HG03520 (cell line): ENCODE data around the gene FHAD1.
"Not testable (repeated sequence)": the region's sequence is repeated elsewhere in the genome, so short reads cannot be mapped to it uniquely, and the experiment has no call there.

Experiments used
- ATAC-seq: cut with Tn5 transposase; IDR thresholded peaks from one replicate; pipeline ENCODE4 v1.9.1; 2021; ENCODE audit warnings: mild to moderate bottlenecking, moderate library complexity; ENCODE audit not compliant: unreplicated experiment

The FHAD1 gene

GRCh38 chr1:15303935-15304334, 56.9 kb downstream of the FHAD1 start:
- no peak for ATAC-seq

GRCh38 chr1:15304708-15305467, 57.9 kb downstream of the FHAD1 start:
- ATAC-seq: no peak

- ATAC-seq: no peak
Measured at GRCh38 chr1:15305468-15305770, 58.4 kb downstream of the FHAD1 start.

DNA sequence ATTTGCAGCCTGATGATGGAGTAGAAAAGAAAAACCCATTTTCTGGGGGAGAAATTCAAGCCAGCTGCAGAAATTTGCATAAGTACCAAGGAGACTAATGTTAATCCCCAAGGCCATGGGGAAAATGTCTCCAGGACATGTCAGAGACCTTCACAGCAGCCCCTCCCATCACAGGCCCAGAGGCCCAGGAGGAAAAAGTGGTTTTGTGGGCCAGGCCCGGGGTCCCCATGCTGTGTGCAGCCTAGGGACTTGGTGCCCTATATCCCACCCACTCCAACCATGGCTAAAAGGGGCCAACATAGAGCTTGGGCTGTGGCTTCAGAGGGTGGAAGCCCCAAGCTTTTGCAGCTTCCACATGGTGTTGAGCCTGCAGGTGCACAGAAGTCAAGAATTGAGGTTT, 59.3 kb downstream of the FHAD1 start:
- ATAC-seq: not testable (repeated sequence)

DNA sequence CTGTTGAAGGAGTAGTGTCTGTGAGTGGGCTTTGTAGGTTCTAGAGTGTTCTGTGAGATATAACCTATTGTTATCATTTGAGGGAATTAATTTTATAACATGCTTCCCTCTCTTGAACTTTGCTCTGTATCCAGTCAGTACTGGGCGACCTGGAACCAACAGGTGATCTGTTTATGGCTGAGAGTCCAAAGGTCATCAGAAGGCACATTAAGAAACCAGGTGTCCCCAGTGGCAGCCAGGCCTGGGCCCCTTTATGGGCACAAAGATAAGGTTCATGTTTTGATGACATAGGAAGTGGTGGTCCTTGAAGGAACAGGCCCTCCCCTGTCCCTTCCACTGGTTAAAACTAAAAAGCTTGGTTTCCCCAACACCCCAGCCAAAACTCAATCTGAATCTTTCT, 61.1 kb downstream of the FHAD1 start:
- ATAC-seq: no peak

GRCh38 chr1:15308621-15309027, 61.6 kb downstream of the FHAD1 start:
- no peak for ATAC-seq

DNA sequence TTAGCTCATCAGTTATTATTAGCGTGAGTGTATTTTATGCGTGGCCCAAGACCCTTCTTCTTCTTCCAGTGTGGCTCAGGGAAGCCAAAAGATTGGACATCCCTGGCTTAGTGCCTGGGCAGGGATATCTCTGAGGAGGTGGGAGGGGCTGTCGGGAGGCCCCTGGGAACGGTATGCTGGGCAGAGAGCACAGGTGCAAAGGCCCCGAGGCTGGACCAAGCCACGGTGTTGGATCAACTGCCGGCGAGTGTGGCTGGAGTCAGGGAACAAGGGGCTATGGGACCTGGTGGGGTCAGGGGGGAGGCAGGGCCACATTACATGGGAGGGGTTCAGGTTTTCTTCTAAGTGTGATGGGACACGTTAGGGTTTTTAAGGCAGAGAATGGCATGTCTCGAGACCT, 62.7 kb downstream of the FHAD1 start:
- ATAC-seq: no peak

DNA sequence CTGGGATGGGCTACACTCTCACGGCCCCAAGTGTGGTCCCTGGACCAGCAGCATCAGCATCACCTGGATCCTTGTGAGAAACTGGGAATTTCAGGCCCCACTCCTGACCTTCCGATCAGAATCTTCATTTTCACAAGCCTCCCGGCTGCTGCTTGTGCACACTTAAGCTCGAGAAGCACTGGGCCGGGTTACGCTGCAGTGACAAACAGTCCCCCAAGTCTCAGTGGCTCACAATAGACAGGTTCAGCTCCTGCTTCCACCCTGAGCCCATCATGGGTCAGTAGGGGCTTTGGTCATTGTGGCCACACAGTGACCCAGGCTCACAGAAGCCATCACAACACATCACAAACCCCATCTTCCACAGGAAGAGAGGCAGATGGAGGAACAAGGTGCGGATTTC, 63.5 kb downstream of the FHAD1 start:
- no peak for ATAC-seq

- ATAC-seq: no peak
Measured at GRCh38 chr1:15311122-15311822, 64.2 kb downstream of the FHAD1 start.

- no peak for ATAC-seq
Measured at GRCh38 chr1:15311880-15312279, 64.9 kb downstream of the FHAD1 start.

DNA sequence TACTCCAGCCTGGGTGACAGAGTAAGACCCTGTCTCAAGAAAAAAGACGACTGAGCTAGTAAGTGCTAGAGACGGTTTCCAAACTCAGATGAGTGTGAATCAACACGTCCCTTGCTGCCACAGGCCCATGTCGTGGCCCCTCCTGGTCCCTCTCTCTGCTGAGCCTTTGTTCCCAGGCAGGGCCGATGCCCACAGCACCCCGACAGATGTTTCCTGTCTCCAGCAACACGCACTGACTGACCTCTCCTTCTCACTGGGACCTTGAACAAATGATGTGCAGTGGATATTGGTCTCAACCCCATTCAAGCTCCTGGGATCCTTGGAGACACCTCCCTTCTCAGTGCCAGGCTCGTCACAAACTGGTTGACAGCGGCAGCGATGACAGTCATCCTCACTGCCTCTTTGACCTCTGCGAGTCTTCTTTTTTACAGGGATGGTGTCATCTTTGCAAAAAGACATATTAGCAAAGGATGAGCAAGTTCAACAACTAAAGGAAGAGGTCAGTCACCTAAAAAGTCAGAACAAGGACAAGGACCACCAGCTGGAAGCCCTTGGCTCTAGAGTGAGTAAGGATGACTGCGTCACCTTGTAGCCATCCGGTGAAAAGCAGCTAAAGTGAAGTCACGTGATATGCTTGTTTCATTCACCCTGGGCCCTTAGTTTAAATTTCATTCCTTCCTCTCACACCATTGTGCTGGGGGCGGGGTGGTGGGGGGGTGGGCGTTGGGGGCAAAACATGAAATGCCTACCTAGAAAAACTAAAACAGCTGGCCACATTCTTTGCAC, 65.8 kb downstream of the FHAD1 start:
- ATAC-seq: no peak

- ATAC-seq: no peak
Measured at GRCh38 chr1:15314328-15315281, 67.6 kb downstream of the FHAD1 start.

GRCh38 chr1:15315815-15316214, 68.8 kb downstream of the FHAD1 start:
- no peak for ATAC-seq

DNA sequence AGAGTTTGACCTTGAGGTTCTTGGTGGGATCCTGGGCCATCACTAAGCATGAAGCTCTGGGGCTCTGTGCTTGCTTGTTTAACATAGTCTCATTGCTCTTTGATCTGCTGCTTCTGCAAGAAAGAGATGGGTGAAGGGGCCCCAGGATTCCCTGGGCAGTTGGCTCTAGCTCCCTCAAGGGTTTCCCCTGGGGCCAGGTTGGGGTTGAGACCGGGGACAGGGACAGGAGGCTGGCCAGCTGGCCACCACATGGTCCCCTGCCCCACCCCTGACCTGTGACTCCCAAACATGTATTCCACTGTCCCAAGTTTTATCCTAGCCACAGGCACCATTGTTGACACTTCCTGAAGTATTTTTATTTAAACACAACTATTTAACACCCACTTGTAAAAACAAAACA, 69.5 kb downstream of the FHAD1 start:
- ATAC-seq: no peak

GRCh38 chr1:15320267-15320666, 73.2 kb downstream of the FHAD1 start:
- ATAC-seq: no peak

GRCh38 chr1:15321601-15322000, 74.6 kb downstream of the FHAD1 start:
- no peak for ATAC-seq

DNA sequence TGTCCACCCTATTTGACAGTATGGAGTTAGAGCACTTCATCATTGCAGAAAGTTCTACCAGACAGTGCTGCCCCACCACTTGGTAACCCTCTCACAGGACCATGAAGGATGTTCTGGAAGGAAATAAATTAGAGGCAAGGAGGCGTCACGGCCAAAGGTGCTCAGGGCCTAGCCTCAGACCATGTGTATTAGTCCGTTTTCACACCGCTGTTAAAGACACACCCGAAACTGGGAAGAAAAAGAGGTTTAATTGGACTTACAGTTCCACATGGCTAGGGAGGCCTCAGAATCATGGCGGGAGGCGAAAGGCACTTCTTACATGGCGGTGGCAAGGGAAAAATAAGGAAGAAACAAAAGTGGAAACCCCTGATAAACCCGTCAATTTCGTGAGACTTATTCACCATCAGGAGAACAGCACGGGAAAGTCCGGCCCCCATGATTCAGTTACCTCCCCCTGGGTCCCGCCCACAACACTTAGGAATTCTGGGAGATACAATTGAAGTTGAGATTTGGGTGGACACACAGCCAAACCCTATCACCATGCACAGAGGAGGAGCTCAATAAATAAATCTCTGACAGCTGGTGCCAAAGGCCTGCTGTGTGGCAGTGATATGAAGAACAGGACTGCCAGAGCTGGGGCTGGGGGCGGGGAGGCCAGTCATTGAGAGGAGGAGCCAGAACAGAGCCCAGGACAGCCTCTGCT, 75.8 kb downstream of the FHAD1 start:
- ATAC-seq: no peak

GRCh38 chr1:15323351-15323988, 76.4 kb downstream of the FHAD1 start:
- no peak for ATAC-seq

GRCh38 chr1:15323989-15324868, 77.2 kb downstream of the FHAD1 start:
- no peak for ATAC-seq
